ENCODE data around the gene CNTNAP4.

The CNTNAP4 gene

GRCh38 chr16:76309639-76310335 lies 32.6 kb downstream of the CNTNAP4 start:
- DNase-seq = peak; percentile 3 to 31

DNA sequence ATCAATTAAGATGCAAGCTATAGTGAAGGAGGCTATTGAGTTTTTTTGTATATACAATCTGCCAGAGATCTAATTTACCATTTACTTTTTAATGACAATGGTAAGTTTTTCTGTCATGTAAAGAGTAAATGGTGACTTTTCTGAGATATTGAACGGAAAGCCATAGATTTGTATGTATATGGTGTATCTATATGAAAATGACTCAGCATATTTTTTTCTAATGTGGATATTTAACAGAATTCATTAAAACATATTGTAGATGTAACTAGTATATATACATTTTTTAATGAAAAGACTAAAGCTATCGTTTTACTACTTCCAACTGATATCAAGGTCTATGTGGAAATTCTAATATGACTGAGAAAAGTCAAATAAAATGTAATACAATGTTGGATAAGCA lies 34.1 kb downstream of the CNTNAP4 start:
- no peak for DNase-seq

- no peak for DNase-seq
These were observed 41.4 kb downstream of the CNTNAP4 start for GRCh38 chr16:76318565-76318964.

- DNase-seq = no peak
These were observed 51.9 kb downstream of the CNTNAP4 start for GRCh38 chr16:76329106-76329505.

DNA sequence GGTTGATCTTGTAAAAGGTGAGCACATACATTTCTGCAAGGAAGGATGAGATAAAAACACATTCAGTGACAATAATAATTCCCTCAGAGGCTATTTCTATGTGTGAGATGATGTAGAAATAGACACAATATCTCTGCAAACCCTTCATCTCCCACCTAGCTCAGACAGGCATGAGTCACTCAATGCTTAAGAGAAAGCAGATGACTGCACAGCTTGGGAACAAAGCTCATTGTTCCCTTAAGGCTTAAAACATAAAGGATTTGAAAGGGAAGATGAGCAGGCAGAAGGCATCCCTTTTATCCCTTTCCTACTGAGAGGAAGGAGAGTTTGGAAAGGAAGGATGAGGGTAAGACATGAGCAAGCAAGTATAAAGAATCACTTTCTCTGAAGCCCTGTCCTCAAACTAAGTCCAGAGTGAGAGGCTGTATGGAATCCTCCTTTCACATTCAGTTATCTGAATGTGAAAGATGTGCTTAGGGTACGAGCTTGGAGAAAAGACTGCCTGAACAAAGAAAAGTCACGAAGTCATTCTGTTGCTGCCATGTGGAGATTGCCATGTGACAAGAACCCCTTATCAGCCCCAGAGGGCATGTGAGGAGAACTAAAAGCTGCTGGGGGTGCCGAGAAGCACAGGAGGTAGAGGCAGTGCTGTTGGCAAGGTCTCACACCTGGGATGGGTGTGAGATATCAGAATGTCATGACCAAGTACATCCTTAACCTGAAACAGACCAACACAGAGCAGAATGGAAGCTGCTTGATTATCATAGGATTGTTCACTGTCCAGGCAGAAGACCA lies 58.2 kb downstream of the CNTNAP4 start:
- no peak for DNase-seq

GRCh38 chr16:76336112-76336511 lies 58.9 kb downstream of the CNTNAP4 start:
- DNase-seq = no peak

GRCh38 chr16:76338472-76338871 lies 61.3 kb downstream of the CNTNAP4 start:
- no peak for DNase-seq

DNA sequence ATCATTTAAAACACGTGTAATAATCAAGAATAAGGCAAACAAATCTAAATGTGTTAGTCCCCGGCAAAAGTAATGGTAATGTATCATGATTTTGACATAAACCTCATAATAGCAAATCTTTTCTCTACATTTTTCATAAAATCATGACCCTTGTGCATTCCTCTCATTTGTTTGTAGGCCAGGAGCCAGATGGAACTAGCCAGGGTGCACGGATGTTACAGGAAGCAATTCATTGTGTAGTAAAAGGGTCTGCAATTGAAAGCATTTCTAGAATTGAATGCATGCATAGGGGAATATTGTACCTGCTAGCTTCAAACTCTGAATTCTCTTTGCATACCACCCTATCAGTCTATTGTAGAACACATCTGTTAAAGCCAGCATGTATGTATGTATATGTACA lies 66.6 kb downstream of the CNTNAP4 start:
- no peak for DNase-seq

- no peak for DNase-seq
These were observed 68.0 kb downstream of the CNTNAP4 start for GRCh38 chr16:76345163-76345661.

- no peak for DNase-seq
These were observed 69.0 kb downstream of the CNTNAP4 start for GRCh38 chr16:76346210-76346609.

GRCh38 chr16:76351441-76351840 lies 74.2 kb downstream of the CNTNAP4 start:
- no peak for DNase-seq

DNA sequence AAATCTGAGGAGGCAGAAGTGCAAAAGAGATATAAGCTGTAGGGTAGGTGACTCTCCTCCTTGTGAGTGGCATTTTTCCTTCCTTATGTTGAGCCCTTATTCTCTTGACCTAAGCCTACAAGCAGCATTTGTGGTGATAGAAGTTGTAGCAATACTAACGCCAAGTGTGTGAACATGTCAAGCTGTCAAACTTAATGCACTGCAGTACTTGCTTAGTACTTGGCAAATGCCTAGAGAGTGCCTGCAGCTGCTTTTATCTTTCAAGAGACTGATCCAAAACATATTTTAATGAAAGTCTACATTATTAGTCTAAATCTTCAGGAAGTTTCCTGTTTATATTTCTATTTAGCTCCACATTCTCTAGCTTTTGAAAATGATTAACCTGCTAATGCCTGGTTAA lies 83.2 kb downstream of the CNTNAP4 start:
- DNase-seq = no peak

GRCh38 chr16:76370344-76370743 lies 93.1 kb downstream of the CNTNAP4 start:
- DNase-seq = no peak

DNA sequence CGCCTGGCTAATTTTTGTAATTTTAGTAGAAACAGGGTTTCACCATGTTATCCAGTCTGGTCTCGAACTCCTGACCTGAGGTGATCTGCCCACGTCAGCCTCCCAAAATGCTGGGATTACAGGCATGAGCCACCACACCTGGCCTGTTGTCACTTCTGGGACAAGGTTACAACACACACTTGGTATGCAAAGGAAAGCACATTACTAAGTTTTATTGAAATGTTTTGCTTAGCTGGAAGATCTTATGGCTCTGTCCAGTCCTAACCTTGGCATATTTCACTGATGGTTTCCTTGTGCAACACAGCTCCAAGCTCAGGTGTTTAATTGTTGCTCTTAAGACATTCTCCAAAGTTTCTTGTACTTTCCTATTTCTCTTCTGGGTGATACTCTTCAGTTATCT lies 94.2 kb downstream of the CNTNAP4 start:
- DNase-seq = no peak

DNA sequence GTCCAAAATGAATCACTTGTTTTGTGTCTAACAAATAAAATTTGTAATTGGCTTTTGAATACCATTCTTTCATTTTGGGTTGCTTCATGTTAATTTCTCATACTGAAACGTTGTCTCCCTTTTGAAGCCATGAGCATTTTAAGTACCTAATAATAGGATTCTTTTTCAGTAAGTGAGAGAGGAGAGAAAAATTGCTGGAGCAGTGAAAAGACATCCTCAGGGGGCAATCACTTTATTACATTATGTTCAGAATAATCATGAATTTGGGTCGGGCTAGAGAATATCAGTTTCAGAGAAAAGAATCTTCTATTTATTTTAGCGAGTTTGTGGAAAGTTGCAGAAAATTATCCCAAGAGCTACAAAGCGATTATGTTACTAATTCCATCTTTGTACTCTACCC lies 96.8 kb downstream of the CNTNAP4 start:
- no peak for DNase-seq

- DNase-seq = no peak
These were observed 99.8 kb downstream of the CNTNAP4 start for GRCh38 chr16:76376988-76377387.

DNA sequence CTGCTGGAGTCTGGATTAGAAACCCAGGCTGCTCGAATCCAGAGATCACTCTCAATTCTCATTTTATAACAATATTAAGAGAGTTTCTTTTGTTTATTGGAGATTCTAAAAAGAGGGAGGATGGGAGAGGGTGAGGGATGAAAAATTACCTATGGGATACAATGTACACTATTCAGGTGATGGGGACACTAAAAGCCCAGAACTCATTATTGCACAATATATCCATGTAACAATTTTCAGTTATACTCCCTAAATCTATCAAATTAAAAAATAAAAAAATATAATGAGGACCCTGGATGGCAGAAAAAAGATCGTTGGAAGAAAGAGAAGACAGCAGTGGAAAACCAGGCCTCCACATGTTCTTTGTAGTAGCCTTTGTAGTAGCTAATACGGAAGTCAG lies 100.8 kb downstream of the CNTNAP4 start:
- no peak for DNase-seq

- no peak for DNase-seq
These were observed 103.9 kb downstream of the CNTNAP4 start for GRCh38 chr16:76381096-76381495.

DNA sequence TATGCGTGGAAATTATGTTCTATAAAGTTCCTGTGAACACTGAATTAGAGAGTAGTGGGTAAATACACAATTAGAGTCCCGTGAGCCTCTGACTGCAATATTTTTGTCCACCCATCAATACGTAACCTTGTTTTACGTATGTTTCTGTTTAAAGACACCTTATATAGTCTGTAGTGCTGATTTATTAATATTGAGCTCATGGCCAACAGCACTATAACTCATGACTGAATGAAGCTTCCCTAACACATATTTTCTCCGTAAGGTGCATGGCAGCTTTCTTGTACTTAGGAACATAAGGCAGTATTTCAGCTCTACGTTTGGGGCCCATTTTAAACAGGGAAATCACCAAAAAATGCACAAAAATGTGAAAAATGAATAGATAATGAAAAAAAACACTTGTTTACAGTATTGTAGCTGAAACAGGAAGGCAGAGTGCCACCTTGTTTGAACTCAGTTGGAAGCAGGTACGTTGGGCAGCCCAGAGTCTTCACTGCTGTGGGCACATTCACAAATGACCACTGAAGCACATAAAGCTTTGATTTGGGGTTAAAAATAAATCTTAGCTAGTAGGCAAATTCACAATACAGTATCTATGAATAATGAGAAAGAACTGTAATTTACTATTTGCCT lies 108.5 kb downstream of the CNTNAP4 start:
- no peak for DNase-seq

DNA sequence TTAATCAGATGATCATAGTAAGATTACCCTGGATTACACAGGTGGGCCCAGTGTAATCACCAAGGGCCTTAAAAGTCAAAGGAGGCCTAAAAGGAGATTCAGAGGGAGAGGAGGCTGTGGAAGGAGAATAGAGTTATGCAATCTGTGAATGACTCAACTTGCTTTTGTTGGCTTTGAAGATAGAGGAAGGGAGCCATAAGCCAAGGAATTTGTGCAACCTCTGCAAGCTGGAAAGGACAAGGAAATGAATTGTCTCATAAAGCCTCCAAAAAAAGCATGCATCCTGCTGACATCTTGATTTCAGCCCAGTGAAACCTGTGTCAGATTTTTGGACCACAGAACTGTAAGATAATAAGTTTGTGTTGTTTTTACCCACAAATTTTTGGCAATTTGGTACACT lies 109.6 kb downstream of the CNTNAP4 start:
- DNase-seq = peak in 1 of 2 experiments; percentile 34

- DNase-seq = no peak
These were observed 110.8 kb downstream of the CNTNAP4 start for GRCh38 chr16:76387994-76388393.

DNA sequence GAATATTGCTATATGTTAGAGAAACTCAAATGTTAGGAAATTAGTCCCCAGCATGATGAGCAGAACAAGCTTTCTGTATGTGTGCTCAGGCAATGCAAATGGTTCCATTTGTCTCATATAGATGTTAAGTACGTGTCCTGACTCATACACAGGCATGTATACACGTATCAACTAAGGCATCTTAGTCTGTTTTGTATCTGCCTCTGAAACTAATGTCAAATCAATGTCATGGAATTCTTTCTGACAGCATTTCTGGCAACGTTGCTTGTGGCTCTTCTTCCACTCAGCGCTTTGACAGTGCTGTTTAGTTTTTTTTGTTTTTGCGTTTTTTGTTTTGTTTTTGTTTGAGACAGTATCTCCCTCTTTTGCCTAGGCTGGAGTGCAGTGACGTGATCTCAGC lies 111.9 kb downstream of the CNTNAP4 start:
- no peak for DNase-seq

GRCh38 chr16:76390476-76390875 lies 113.3 kb downstream of the CNTNAP4 start:
- DNase-seq = no peak

- DNase-seq = no peak
These were observed 119.8 kb downstream of the CNTNAP4 start for GRCh38 chr16:76396977-76397376.

All from cerebellar nuclear complex (tissue), 1 donor.